Measurements from ENCODE around the gene HYI.

HYI gene

DNA sequence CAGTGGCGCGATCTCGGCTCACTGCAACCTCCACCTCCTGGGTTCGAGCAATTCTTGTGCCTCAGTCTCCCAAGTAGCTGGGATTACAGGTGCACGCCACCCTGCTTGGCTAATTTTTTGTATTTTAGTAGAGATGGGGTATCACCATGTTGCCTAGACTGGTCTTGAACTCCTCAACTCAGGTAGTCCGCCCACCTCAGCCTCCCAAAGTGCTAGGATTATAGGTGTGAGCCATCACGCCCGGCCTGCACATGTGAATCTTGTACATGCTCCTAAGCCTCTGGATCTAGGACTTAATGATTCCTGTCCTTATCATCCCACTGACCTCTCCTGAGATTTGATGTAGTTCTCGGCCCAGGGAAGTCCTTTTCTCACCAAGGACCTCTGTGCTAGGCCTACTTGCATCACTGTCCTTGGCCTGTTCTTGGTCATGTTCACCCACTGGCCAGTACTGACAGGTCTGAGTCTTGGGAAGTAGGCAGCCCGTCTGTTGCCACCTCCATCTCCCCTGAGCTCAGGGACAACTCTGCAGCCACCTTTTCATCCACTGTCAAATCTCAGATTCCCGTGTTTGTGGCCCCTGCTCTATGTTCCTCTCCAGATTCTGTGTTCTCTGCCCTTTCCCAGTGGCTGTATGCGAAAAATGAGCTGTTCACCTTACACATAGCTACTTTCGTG, 9.4 kb downstream of the HYI start:
- DNase-seq, result no peak

- DNase-seq, result no peak
Observed at GRCh38 chr1:43443197-43443946, 10.4 kb downstream of the HYI start.

DNA sequence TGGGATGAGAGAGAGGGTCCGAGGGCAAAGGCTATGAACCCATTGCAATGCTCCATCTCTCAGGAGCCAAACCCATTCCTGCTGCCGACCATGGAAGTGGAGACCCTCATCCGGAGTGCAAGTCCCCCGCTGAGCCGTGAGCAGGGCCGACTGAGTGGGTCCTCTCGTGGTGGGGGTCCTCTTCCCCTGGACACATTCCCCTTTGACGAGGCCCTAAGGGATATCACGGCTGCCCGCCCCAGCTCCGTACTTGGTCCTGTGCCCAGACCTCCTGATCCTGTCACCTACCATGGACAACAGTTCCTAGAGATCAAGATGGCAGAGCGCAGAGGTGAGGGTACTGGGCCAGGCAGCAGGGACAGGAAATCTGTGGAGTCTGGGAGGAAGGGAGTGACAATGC, 11.0 kb downstream of the HYI start:
- DNase-seq, result no peak

DNA sequence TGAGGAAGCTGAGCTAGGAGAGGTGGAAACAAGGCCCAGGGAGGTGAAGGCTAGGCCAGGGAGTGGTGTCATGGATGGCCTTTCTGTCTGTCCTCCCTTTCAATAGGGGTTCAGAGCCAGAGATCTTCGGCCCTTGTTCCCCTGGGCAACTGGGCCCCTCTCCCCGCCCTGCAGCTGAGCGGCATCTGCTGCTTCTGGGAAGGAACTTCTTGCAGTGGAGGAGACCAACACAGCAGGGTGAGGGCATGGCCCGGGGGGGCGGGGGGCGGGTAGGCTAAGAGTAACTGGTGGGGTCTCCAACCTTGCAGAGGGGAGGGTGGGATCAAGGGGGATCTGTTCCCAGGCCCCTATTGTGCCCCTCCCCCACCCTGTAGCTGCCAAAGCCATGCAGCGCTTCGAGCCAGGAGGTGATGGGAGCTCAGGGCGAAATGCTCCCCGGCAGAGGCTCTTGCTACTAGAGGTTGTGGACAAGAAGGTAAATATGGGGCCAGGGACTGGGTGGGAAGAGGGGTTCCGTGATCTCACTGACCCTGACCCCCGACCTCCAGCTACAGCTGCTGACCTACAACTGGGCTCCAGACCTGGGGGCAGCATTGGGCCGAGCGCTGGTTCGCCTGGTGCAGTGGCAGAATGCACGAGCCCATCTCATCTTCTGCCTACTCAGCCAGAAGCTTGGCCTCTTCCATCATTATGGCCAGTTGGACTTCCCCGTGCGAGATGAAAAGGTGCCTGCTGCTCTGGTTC, 11.7 kb downstream of the HYI start:
- no peak for DNase-seq

GRCh38 chr1:43441166-43441893, 12.4 kb downstream of the HYI start:
- DNase-seq, result no peak

- no peak for DNase-seq
Observed at GRCh38 chr1:43440358-43440757, 13.4 kb downstream of the HYI start.

GRCh38 chr1:43439781-43440180, 13.9 kb downstream of the HYI start:
- DNase-seq, result no peak

GRCh38 chr1:43438953-43439581, 14.7 kb downstream of the HYI start:
- no peak for DNase-seq

DNA sequence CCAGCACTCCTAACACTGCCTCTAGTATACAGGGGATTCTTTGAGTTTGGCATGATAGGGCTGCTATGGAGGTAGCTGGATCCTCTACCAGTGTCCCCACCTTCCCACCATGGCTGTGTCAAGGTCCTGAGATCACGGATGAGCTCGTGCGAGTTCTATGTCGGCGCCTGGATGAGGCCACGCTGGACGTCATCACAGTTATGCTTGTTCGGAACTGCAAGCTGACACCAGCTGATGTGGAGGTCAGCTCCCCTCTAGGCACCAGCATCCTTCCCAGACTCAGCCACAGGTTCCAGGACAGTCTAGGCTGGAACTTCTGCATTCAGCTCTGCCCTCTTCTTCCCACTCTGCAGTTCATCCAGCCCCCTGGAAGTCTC, 15.2 kb downstream of the HYI start:
- DNase-seq, result no peak

GRCh38 chr1:43438006-43438405, 15.7 kb downstream of the HYI start:
- no peak for DNase-seq

- no peak for DNase-seq
Observed at GRCh38 chr1:43437031-43437973, 16.4 kb downstream of the HYI start.

GRCh38 chr1:43436371-43436770, 17.4 kb downstream of the HYI start:
- DNase-seq, result no peak

GRCh38 chr1:43435146-43436145, 18.3 kb downstream of the HYI start:
- DNase-seq, result no peak

GRCh38 chr1:43434256-43434655, 19.5 kb downstream of the HYI start:
- no peak for DNase-seq

DNA sequence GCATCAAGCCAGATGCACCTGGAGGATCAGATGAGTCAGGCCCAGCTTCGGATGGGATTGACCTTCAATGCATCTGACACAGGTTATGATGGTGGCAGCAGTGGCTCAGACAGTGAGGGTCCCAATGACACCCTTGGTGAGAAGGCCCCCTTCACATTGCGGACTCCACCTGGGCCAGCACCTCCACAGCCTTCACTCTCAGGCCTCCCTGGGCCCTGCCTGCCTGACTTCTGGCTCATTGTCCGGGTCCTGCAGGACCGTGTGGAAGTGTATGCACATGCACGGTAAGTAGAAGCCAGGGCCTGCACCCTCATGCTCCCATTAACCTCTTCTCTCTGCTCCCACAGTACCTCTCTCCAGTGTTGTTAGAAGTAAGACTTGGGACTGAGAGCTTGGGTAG, 20.8 kb downstream of the HYI start:
- no peak for DNase-seq

DNA sequence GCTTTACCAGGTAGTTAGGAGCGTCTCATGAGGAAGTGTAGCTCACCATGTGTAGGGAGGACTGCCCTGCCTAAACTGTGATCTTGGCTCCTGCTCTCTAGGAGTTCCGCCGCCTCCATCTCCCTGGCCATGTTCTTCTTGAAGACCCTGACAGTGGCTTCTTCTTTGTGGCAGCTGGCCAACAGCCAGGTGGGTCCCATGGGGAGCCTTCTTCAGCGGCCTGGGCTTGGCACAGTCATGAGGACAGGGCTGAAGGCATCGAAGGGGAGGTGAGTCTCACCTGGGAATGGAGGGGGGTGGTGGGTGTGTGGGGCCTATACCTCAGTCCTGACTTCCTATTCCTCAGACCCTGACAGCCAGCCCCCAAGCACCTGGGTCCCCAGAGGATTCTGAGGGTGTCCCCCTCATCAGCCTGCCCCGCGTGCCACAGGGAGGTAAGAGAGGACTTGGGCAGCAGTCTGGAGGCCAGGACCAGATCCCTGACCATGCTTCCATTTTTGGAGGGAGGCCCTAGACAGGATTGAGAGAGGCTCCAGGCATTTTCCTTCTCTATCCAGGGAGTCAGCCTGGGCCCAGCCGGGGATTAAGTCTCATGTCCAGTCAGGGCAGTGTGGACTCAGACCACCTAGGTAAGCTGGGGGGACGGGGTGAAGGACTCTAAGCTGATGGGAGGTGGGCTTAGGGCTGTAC, 21.4 kb downstream of the HYI start:
- DNase-seq, result no peak

DNA sequence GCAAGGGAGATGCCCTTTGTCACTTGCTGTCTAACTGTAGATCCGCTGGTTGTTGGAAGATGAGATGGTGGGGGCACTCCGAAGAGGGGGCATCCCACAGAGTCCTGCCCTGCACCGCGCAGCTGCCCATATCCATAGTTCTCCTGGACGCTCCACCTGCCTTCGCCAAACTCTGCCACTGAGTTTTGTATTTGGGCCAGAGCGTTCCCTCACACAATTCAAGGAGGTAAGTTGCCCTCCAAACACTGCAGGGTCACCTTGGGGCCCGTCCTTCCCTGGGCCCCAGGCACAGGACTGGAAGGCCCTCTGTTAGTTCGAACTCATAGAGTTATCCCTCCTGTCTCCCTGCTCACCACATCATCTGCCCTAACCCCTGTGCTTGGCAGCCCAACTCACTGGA, 22.1 kb downstream of the HYI start:
- no peak for DNase-seq

GRCh38 chr1:43430831-43431230, 22.9 kb downstream of the HYI start:
- no peak for DNase-seq

DNA sequence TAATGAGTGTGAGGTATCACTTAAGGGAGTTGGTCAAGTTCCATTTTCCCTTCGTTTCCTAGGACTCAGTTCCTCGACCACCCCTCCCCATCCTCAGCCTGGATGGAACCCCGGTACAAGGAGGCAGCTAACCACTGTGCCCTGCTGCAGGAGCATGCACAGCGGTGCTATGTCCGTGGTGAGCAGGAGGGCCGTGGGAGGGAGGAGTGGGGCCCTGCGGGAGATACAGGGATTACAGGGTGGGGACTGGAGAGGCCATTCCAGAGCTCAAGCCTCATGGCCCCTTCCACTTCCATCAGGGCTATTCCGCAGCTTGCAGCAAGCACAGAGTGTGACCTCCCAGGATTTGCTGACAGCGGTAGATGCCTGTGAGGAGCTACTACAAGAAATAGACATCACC, 25.8 kb downstream of the HYI start:
- no peak for DNase-seq

DNA sequence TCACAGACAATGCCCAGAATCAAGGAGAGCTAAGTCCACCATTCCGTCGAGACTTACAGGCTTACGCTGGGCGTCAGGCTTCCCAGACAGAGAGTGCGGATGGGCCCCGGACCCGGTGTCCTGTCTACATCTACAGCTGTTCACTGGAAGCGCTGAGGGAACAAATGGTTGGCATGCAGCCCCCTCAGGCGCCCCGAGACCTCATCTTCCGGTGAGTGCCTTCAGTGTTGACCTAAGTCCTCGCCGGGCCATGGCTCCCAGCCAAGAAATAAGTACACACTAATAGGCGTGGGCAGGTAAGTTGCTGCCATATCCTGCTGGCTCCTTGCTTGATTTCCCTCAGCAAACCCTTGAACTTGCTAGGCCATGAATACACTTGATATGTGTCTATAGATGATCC, 26.2 kb downstream of the HYI start:
- no peak for DNase-seq
